ENCODE data around the gene ZMAT5.

ZMAT5 gene

GRCh38 chr22:29726512-29727130 lies 40.2 kb downstream of the ZMAT5 start:
- no peak for DNase-seq

DNA sequence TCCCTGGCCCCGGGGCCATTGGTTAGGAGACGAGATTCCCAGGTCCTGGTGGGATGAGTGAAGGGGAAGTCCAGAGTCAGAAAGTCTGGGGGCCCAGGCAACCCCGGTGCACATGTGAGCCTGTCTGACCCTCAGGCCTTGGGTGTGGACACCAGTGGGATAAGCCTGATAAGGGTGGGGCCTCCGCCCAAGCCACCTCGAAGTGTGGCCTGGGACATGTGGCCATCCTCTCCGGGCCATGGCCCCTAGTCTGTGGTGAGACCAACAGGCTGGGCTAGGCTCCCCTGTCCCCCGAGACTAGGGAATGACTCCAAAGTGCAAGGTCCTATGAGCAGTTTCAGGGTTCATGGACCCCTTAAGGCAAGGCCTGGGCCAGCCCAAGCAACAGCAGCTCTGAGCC lies 40.7 kb downstream of the ZMAT5 start:
- no peak for DNase-seq

GRCh38 chr22:29724843-29725242 lies 42.0 kb downstream of the ZMAT5 start:
- no peak for DNase-seq

DNA sequence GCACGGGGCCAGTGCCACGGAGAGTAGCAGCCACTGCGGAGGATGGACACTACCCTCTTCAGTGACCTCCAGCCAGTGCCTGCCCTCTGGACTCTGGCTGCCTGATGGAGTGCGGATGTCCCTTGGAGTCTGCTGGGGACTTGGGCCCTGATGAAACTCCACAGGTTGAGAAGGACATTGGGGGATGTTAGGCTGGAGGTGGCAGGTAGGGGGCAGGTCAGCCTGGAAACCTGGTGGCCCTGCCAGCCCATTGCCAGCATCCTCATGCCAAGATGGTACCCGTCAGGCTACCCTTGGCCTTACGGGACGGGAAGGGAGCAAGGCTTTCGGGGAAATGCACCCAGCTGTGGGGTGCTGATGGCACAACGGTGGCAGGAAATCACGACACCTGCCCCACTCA lies 43.0 kb downstream of the ZMAT5 start:
- DNase-seq: no peak

- no peak for DNase-seq
Observed at GRCh38 chr22:29722587-29722986, 44.2 kb downstream of the ZMAT5 start.

- DNase-seq: no peak
Observed at GRCh38 chr22:29722151-29722550, 44.7 kb downstream of the ZMAT5 start.

GRCh38 chr22:29720811-29721323 lies 45.9 kb downstream of the ZMAT5 start:
- DNase-seq: no peak

DNA sequence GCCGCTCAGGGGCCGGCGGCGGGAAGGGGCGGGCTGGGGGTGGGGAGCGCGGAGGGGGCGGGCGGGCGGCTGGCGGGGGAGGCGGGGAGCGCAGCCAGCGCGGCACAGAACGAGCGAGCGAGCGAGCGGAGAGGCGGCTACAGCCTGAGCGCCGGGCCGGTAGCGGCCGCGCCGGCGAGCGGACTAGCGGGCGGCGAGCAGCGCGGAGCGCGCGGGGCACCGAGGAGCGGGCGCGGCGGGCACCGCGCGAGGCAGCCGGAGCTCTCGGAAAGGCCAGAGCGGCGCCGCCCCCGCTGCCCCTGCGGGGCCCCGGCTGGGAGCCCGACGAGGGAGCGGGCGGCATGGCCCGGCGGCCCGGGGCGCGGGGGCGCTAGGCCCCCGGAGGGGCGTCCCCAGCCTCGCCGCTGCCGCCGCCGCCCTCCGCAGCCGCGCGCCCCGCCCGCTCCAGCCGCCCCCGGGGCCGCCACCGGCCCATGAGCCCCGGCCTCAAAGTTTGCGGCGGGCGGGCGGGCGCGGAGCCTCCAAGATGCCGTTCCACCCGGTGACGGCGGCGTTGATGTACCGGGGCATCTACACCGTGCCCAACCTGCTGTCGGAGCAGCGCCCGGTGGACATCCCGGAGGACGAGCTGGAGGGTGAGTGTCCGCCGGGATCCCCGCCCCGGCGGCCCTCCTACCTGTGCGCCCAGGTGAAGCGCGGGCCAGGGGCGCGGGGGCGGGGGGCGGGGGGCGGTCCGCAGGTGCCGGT lies 46.7 kb downstream of the ZMAT5 start, which contains the start of gene CABP7:
Gene CABP7, plus strand, starts transcription at position 105 of the 747 bp plus-strand sequence. Its CDS starts 422 bp downstream, at position 527.
- no peak for DNase-seq

DNA sequence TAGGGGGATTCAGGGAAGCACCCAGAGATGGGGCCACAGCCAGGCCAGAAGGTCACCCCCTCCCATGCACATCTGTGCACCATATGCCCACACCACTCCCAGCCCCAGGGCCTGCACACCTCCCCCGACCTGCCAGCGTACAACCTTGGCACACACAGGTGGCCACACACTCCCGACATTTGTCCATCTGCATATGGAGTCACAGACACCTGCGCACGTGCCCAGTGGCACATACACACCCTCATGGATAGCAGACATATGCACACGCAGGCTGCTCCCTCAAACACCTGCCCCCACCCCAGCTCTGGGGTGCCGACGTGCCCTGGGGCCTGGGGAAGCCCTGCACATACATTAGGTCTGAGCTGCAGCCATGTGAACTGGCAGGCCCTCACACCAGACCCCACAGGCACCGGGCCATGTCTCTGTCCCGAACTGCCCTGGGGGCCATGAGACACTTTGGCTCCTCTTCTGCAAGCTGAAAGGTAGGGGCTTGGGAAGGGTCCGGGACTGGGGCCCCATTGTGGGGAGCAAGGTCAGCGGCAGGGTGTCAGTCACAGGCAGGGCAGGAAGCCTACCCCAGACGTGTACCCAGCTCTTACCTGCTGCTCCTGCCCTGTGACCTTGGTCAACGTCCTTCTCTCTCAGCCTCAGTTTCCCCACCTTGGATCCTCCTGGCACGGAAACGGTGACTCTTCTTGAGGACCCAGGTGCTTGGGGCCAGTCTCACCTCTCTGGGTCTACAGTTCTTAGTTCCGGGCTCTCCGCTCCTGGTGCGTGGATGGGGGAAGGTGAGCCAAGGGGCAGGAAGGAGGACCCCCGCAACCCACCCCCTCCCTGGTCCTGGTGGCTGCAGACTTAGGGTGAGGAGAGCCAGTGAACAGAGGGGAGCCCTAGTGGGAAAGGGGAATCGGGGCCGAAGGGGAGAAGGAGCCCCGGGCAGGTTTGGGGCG lies 47.6 kb downstream of the ZMAT5 start:
- DNase-seq: no peak

- DNase-seq: peak; percentile 23
Observed at GRCh38 chr22:29717789-29718188, 49.0 kb downstream of the ZMAT5 start.

DNA sequence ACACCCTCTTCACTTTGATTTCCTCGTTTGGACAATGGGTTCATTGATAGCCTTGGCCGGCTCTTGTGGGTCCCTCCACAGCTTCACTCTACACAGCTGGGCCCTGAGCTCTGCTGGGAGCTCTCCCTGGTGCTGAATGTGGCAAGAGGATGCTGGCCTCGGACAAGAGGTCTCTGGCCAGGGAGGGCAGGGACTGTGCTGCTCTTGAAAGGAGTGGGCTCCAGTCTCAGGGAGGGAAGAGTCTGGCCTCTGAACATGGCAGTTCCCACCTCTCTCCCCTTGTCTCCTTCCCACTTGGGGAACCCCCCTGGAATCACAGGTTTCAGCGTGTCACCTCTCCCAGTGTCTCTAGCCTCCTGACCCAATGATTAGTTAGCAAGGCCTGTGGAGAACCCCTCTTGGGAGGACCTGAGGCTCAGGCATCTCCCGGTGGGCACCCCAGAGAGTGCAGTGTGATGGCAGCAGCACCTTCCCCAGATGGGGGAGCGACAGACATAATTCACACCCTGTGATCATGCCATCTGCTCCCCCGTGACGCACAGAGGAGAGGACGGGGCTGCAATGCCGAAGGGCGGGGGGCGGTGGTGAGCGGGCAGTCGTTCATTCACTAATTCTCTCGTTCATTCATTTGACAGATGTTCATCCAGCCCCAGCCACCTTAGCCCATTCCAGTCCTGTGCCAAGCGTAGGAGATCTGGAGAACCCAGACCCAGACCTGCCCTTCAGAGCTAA lies 49.8 kb downstream of the ZMAT5 start:
- no peak for DNase-seq

DNA sequence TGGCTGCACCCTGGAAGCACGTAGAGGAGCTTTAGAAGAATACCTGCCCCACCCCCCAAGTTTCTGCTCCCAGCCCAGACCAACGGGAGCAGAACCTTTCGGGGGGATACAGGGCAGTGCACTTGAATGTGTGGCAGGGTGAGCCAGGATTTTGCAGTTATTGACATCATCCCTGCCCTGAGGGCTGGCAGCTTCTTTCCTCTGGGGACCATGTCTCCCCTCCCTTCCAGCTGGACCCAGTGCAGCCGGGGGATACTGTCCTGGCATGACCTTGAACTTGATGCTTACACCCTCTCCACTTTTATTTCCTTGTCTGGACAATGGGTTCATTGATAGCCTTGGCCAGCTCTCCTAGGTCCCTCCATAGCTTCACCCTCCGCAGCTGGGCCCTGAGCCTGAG lies 51.1 kb downstream of the ZMAT5 start:
- no peak for DNase-seq

- peak; percentile 31 for DNase-seq
Observed at GRCh38 chr22:29715240-29715639, 51.6 kb downstream of the ZMAT5 start.

DNA sequence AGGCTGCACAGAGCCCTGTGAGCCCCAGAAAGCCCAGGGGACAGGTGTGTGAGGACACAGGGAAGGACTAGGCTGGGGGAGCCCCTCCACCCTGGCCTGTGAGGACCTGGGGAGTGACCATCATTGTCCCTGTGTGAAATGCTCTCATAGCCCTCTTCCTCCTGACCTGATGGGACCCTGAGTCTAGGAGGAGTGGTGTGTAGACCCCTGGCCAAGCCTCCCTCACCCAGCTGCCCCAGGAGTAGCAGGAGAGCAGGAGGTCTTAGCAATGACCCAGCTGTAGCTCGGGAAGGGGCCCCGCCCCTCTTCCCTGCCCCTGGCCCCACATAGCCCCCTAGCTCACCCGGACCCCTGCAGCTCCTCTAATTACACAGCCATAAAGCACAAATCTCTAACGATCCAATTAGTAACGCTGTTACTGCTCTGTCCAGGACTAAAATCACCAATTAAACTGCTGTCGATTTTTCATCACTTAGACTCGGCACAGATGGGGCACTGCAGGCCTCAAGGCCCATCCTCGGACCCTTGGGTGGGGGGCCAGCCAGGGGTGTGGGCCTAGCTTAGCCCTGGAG lies 53.6 kb downstream of the ZMAT5 start:
- no peak for DNase-seq

- DNase-seq: no peak
Observed at GRCh38 chr22:29712119-29712518, 54.7 kb downstream of the ZMAT5 start.

GRCh38 chr22:29710922-29711593 lies 55.7 kb downstream of the ZMAT5 start:
- no peak for DNase-seq

DNA sequence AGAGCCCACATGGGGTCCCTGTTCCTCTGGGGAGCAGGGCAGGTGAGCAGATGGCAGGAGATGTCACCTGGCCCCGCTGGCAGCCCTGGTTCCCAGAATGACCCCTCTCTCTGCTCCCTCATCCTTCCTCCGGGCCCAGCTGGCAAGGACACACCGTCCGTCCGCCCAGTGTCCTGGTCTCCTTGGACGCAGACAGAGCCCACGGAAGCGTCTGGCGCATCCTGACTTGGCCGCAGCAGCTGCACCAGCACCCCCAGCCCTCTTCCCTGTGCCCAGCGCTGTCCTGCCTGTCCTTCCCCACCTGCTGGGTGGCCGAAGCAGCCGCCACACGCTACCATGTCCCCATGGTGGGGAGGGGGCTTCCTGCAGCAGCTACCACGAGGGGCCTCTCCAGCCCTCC lies 56.6 kb downstream of the ZMAT5 start:
- no peak for DNase-seq

DNA sequence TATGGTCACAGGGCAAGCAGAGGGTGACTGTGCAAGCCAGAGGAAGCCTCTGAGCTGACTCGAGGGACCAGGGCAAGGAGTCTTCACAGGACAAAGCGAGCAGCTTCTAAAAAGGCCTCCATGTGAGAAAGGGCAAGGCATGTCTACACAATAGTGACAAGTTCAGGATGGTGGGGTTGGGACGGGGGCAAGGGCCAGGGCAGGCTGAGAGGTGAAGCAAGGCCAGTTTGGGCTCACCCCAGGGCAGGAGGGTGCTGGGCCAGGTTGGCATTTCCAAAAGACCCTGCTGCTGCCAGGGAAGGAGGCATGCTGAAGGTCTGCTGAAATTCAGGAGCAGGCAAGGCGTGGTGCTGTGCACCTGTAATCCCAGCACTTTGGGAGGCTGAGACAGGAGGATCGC lies 59.3 kb downstream of the ZMAT5 start:
- DNase-seq: no peak

DNA sequence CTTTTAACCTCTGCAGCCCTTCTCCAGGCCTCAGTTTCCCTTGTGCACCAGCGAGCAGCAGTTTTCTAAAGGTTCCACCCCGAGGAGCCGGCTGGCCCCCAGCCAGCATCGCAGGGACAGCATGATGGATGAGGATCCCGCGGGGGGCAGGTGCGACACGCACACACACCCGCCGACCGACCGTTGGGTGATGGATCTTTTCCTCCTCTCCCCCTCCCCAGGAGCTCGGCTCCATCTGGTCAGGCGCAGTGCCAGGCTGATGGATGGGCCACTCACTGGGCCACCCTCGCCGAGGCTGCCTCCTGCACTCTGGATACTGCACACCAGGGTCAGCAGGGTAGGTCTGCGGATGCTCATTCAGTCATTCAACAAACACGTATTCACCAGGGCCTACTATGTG lies 59.8 kb downstream of the ZMAT5 start:
- no peak for DNase-seq

- no peak for DNase-seq
Observed at GRCh38 chr22:29706486-29706885, 60.3 kb downstream of the ZMAT5 start.

GRCh38 chr22:29705651-29706050 lies 61.2 kb downstream of the ZMAT5 start:
- no peak for DNase-seq
